Dendritic cell treated with granulocyte-macrophage colony-stimulating factor and Interleukin-4, amounts not matched to agents 40 ng/mL and 50 ng/mL, for 4 days (primary cell): ENCODE results near the gene PCLAF.
"Not testable (repeated sequence)": the region's sequence is repeated elsewhere in the genome, so short reads cannot be mapped to it uniquely, and the experiment has no call there.

Source experiments
- H3K27ac Mint-ChIP-seq: one replicate; pipeline ENCODE4 v1.8.0; 2022; ENCODE audit warnings: mild to moderate bottlenecking, mixed read lengths
- H3K27me3 Mint-ChIP-seq: one replicate; pipeline ENCODE4 v1.8.0; 2022; ENCODE audit warnings: mild to moderate bottlenecking, mixed read lengths
- H3K36me3 Mint-ChIP-seq: one replicate; pipeline ENCODE4 v1.8.0; 2022; ENCODE audit warnings: low read depth, mixed read lengths
- H3K4me1 Mint-ChIP-seq: one replicate; pipeline ENCODE4 v1.8.0; 2022; ENCODE audit warnings: low read depth, mixed read lengths
- H3K4me3 Mint-ChIP-seq: one replicate; pipeline ENCODE4 v1.8.0; 2022; ENCODE audit warnings: mild to moderate bottlenecking, moderate library complexity, mixed read lengths
- H3K9me3 Mint-ChIP-seq: one replicate; pipeline ENCODE4 v1.8.0; 2022; ENCODE audit warnings: mixed read lengths
- intact Hi-C: fragments of 100-400 bp; cut with micrococcal nuclease; formaldehyde crosslinking; loops from one replicate; pipeline ENCODE4 v1.15.0; 2022

PCLAF gene, protein sequence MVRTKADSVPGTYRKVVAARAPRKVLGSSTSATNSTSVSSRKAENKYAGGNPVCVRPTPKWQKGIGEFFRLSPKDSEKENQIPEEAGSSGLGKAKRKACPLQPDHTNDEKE

DNA sequence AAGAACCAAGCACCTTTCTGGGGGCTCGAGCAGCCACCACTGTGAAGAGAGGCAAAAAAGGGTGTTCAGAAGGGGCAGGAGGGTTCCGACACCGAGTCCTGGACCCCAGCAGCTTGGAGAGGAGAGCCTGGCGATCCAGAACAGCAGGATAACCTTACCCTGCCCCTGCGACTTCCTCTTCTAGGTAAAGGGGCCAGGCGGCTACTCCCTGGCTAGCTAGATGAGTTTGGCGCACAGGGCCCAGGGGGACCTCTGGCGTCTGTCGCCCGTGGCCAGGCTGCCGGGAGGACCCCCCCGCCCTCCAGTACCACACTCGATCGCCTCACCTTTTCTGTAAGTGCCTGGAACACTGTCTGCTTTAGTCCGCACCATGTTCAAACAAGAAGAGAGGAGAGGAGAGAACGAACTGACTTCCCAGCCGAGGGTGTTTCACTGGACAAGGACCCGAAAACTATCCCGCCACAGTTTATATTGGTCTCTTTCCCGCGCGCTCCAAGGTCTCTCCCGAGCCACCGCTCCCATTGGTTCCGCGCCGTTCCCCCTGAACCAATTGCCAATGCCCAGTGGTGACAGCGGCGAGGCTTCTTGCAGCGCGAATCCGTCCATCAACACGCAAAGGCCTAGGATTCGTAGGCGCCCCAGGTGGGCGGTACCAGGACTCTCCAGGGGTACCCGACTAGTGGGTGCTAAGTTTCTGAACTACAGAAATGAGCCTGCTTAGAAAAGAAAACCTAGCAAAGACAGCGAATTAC lies at the start of gene PCLAF:
TSS of gene PCLAF (minus strand) at position 442 of the 752 bp plus-strand sequence. CDS start at position 372, 70 bp downstream.
- no peaks in the 10 kb centered on the region for H3K27me3 Mint-ChIP-seq
- intact Hi-C loops: no loop called here
- H3K4me3 Mint-ChIP-seq: peak within 1 kb of the TSS; percentile 86
- H3K36me3 Mint-ChIP-seq: no peaks in the 10 kb centered on the region
- peaks cover 15% of the 10 kb centered on the region for H3K4me1 Mint-ChIP-seq
- H3K9me3 Mint-ChIP-seq: no peaks in the 10 kb centered on the region
- H3K27ac Mint-ChIP-seq: peak within 1 kb of the TSS; percentile 65

DNA sequence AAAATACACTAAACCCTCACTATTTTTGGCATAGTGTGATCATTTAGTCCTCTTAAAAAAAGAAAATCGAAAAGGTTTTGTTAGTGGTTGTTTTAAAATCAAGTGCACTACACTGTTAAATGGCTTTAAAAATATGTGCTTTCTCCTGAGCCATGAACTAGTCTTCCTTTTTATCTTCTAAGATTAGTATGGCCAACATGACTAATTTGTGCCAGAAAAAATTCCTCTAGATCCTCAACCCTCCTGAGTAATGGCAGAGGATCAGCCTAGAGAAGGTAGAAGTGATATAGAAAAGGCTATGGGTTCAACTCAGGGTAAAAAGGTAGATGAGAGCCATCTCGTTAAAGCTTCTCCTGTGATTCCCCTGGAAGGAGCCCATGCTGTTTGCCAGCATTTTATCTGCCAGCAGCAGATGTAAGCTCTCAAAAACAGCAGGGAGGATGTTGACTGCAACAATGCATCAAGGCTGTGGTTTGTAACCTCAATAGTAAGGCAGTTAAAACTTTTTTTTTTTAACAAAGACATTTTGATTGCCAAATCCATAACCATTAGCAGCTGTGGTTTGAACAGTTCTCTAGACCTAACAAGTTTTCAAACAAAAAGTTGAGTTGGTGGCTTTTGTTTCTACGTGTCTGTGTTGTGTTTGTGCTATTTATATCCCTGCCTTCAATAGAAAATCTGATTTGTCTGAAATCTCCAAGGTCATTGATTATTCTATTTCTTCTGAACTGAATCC lies 48.9 kb upstream of the PCLAF start:
- peaks cover 81% of the 10 kb centered on the region for H3K36me3 Mint-ChIP-seq
- no peaks in the 10 kb centered on the region for H3K9me3 Mint-ChIP-seq
- H3K27ac Mint-ChIP-seq: no peak overlapping the region
- no peaks in the 10 kb centered on the region for H3K27me3 Mint-ChIP-seq
- intact Hi-C loops: loop anchor here (10.0 kb wide), 1 partner anchor 225 kb away; no protein-coding TSS in a partner anchor
- peaks cover 12% of the 10 kb centered on the region for H3K4me1 Mint-ChIP-seq
- no peak overlapping the region for H3K4me3 Mint-ChIP-seq

GRCh38 chr15:64429448-64429847 lies 48.2 kb upstream of the PCLAF start:
- peaks cover 12% of the 10 kb centered on the region for H3K4me1 Mint-ChIP-seq
- H3K9me3 Mint-ChIP-seq: no peaks in the 10 kb centered on the region
- intact Hi-C loops: loop anchor here (10.0 kb wide), 1 partner anchor 225 kb away; no protein-coding TSS in a partner anchor
- H3K4me3 Mint-ChIP-seq: no peak overlapping the region
- peaks cover 86% of the 10 kb centered on the region for H3K36me3 Mint-ChIP-seq
- H3K27me3 Mint-ChIP-seq: no peaks in the 10 kb centered on the region
- H3K27ac Mint-ChIP-seq: no peak overlapping the region

- Mint-ChIP-seq H3K4me3 (no peak overlapping the region), H3K4me1 (peaks cover 23% of the 10 kb centered on the region), H3K27me3 (no peaks in the 10 kb centered on the region), H3K9me3 (no peaks in the 10 kb centered on the region), H3K27ac (no peak overlapping the region), H3K36me3 (peaks cover 91% of the 10 kb centered on the region)
- intact Hi-C loops: loop anchor here (10.0 kb wide), 1 partner anchor 228 kb away; no protein-coding TSS in a partner anchor
These were observed 45.7 kb upstream of the PCLAF start for GRCh38 chr15:64426845-64427465.

GRCh38 chr15:64425221-64425620 lies 44.0 kb upstream of the PCLAF start:
- intact Hi-C loops: loop anchor here (10.0 kb wide), 1 partner anchor 230 kb away; no protein-coding TSS in a partner anchor
- no peaks in the 10 kb centered on the region for H3K9me3 Mint-ChIP-seq
- H3K27ac Mint-ChIP-seq: no peak overlapping the region
- H3K36me3 Mint-ChIP-seq: peaks cover 94% of the 10 kb centered on the region
- H3K4me1 Mint-ChIP-seq: peaks cover 23% of the 10 kb centered on the region
- no peak overlapping the region for H3K4me3 Mint-ChIP-seq
- H3K27me3 Mint-ChIP-seq: no peaks in the 10 kb centered on the region

- Mint-ChIP-seq H3K4me1 (peaks cover 16% of the 10 kb centered on the region), H3K27me3 (no peaks in the 10 kb centered on the region), H3K9me3 (no peaks in the 10 kb centered on the region), H3K36me3 (peaks cover 100% of the 10 kb centered on the region), H3K27ac (peak overlapping the region; percentile 32), H3K4me3 (no peak overlapping the region)
- intact Hi-C loops: loop anchor here (10.0 kb wide), 1 partner anchor 231 kb away; no protein-coding TSS in a partner anchor
These were observed 42.7 kb upstream of the PCLAF start for GRCh38 chr15:64423970-64424369.

DNA sequence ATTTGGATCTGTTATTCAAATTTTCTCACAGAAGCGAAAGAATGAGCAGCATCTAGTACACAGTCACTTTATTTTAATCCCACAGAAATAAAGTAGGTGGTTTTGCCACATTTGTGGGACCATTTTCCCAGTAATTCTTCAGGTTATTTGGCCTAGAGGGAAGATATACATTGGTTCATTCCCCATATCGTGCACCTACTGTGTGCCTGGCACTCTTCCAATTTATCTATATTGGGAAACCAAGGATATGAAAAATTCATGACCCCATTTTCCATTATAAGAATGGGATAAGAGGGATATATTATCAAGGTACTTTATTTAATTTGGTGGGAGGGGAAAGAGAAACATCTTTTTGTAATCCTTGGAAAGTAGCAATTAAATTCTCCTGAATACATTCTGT lies 41.5 kb upstream of the PCLAF start:
- H3K9me3 Mint-ChIP-seq: no peaks in the 10 kb centered on the region
- intact Hi-C loops: loop anchor here (10.0 kb wide), 1 partner anchor 232 kb away; no protein-coding TSS in a partner anchor
- no peak overlapping the region for H3K27ac Mint-ChIP-seq
- H3K27me3 Mint-ChIP-seq: no peaks in the 10 kb centered on the region
- H3K4me1 Mint-ChIP-seq: peaks cover 14% of the 10 kb centered on the region
- H3K36me3 Mint-ChIP-seq: peaks cover 98% of the 10 kb centered on the region
- H3K4me3 Mint-ChIP-seq: no peak overlapping the region

DNA sequence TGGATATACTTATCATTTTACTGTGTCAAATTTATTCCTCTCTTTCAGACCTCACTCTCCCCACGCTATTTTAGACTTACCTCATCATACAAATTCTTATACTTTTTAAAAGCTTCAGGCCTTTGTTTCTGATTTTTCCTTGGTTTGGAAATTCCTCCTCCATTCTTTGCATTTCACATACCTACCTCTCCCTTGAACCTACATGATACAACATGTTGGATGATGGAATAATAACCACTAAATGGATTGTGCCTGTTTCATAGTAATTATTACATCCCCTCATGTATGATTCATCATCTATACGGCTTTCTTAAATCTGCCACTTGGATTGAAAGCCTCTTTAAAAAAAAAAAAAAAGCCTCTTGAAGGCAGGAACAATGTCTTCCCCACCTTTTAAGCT lies 31.0 kb upstream of the PCLAF start:
- intact Hi-C loops: no loop called here
- Mint-ChIP-seq H3K27me3 (no peaks in the 10 kb centered on the region), H3K9me3 (no peaks in the 10 kb centered on the region), H3K36me3 (peaks cover 95% of the 10 kb centered on the region), H3K4me1 (no peaks in the 10 kb centered on the region), H3K4me3 (no peak overlapping the region), H3K27ac (no peak overlapping the region)

DNA sequence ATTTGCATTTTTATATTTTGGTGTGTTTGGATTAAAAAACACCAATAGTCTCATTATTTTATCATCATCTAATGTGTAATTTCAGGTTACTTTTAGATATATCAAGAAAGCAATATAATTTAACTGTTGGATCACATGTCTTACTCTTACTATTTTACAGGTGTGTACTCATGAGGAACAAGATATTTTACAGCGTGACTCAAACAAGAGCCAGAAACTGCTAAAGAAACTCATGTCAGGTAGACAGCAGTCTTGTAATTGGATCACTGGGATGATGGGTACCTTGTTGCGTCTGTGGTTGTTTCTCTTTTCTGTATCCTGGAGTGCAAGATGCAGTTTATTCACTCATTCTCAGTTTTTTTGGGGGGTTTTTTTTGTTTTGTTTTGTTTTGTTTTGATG lies 19.3 kb upstream of the PCLAF start:
- H3K36me3 Mint-ChIP-seq: peaks cover 97% of the 10 kb centered on the region
- no peak overlapping the region for H3K27ac Mint-ChIP-seq
- H3K27me3 Mint-ChIP-seq: no peaks in the 10 kb centered on the region
- H3K9me3 Mint-ChIP-seq: no peaks in the 10 kb centered on the region
- intact Hi-C loops: no loop called here
- H3K4me1 Mint-ChIP-seq: no peaks in the 10 kb centered on the region
- no peak overlapping the region for H3K4me3 Mint-ChIP-seq

DNA sequence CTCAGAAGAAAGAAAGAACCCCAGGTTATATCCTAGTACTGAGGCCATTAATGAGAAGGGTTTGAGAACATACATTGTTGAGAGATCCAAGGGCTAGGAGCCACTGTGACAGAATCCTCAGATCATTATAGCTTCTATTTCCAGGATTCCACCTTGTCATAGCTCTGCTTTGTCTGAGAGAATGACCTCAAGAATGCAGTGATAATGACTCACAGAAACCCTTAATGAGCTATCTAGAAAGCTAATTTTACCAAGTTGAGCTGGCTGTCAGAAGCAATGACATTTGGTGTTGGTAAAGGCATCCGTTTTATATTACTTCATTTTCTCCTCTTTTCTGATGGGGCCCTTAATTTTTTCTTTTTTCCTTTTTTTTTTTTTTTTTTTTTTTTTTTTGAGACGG lies 17.3 kb upstream of the PCLAF start:
- H3K36me3 Mint-ChIP-seq: peaks cover 100% of the 10 kb centered on the region

DNA sequence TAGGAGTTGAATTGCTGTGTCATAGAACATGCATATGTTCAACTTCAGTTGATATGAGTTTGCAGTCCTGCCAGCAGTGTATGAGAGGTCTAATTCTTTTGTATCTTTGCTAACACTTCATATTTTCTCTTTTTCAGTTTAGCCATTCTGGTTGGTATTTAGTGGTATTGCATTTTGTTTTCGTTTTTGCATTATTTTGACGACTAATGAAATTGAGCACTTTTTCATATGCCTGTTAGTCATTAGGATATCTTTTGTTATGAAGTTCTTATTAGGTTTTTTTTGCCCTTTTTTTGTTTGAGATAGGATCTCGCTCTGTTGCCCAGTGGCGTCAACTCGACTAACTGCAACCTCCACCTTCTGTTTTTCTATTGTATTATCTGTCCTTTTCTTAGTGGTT lies 15.5 kb upstream of the PCLAF start:
- Mint-ChIP-seq H3K4me3 (no peak overlapping the region), H3K27ac (no peak overlapping the region), H3K36me3 (peaks cover 96% of the 10 kb centered on the region), H3K4me1 (no peaks in the 10 kb centered on the region), H3K27me3 (no peaks in the 10 kb centered on the region), H3K9me3 (no peaks in the 10 kb centered on the region)
- intact Hi-C loops: no loop called here

More for the DNA sequence above, 17.3 kb upstream of the PCLAF start:
- Mint-ChIP-seq H3K4me1 (no peaks in the 10 kb centered on the region), H3K9me3 (no peaks in the 10 kb centered on the region), H3K27ac (no peak overlapping the region), H3K27me3 (no peaks in the 10 kb centered on the region), H3K4me3 (no peak overlapping the region)
- intact Hi-C loops: no loop called here

DNA sequence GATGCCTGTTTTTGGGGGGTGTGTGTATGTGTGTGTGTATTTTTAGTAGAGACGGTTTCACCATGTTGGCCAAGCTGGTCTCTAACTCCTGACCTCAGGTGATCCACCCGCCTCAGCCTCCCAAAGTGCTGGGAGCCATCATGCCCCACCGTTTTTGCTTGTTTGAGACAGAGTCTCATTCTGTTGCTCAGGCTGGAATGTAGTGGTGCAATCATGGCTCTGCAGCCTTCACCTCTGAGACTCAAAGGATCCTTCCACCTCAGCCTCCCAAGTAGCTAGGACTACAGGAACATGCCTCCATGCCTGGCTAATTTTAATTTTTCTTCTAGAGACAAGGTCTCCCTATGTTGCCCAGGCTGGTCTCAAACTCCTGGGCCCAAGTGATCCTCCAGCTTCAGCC lies 11.2 kb upstream of the PCLAF start:
- H3K9me3 Mint-ChIP-seq, H3K27ac Mint-ChIP-seq, intact Hi-C loops, H3K4me3 Mint-ChIP-seq, H3K27me3 Mint-ChIP-seq: not testable (repeated sequence)
- Mint-ChIP-seq H3K36me3 (peaks cover 66% of the 10 kb centered on the region), H3K4me1 (peaks cover 12% of the 10 kb centered on the region)

DNA sequence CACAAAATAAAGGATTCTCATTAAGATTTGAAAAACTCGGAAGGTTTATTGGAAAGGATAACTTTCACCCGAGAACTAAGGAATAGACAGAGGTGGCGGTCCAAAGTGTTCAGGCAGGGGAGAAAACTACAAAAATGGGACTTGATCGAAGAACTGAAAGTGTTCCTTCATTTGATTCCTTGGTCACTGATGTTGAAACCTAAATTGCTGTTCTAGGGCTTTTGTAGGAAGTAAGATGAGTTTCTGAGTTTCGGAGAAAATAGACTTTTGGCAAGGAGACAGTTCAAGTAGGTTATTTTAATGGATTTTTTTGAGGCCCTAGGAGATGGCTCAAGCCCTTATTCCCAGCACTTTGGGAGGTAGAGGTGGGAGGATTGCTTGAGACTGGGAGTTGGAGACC lies 7.8 kb upstream of the PCLAF start:
- intact Hi-C loops: loop anchor here (5.0 kb wide), 1 partner anchor 227 kb away; the partner anchor contains the start of gene PPIB
- H3K4me1 Mint-ChIP-seq: peaks cover 12% of the 10 kb centered on the region

More for the DNA sequence above, 7.8 kb upstream of the PCLAF start:
- Mint-ChIP-seq H3K4me3 (peak overlapping the region; percentile 92), H3K9me3 (no peaks in the 10 kb centered on the region), H3K27ac (peak overlapping the region; percentile 91), H3K27me3 (no peaks in the 10 kb centered on the region), H3K36me3 (peaks cover 32% of the 10 kb centered on the region)
